K562 (cell line): ENCODE measurements around the gene TMEM81. TPM values are rescaled to one million over a fixed set of nuclear protein-coding genes. Genes with fewer than 3 reads are reported as not detected.

ENCODE experiments used
- ATAC-seq: fragments of 200-7000 bp; cut with Tn5 transposase; 3 replicates; pipeline ENCODE4 v1.9.1; 2020; ENCODE audit warnings: moderate library complexity
- BruUV-seq: library from RNA; stranded (reverse); fragments of 400-500 nt; replicated peaks from 2 replicates; lab custom pipeline; 2021; lab: Mats Ljungman, UMichigan
- CTCF ChIA-PET: fragments of 300-600 bp; formaldehyde crosslinking; extraction: SDS; loops from one replicate; lab custom pipeline; 2021; ENCODE audit warnings: low intra/inter-chr PET ratio; lab: Yijun Ruan, JAX
- POLR2A ChIA-PET: fragments of 300-600, 350-650 bp; sonication (Branson Sonifier 250); formaldehyde crosslinking; extraction: SDS; loops from one replicate; lab custom pipeline; 2021; ENCODE audit warnings: antibody characterized with exemption, inconsistent platforms; lab: Yijun Ruan, JAX
- DNase-seq, 4 experiments: peaks; one replicate each; pipeline versions ENCODE4 v3.0.0 to v3.0.0-alpha.2; 2011 to 2018; ENCODE audit warnings: low spot score in 3 of 4, mixed read lengths in 3 of 4; ENCODE audit errors: extremely low read depth in 1 of 4
- FAIRE-seq: peaks from 2 replicates; lab custom pipeline; 2011; peaks lifted over from hg19 to GRCh38; lab: Jason Lieb, UNC
- H2AFZ ChIP-seq: 2 replicates; pipeline ENCODE4 v1.6.0; 2011; ENCODE audit warnings: low read depth, low read length, control low read depth, inconsistent platforms
- H3K27ac ChIP-seq: fragments of 200-600 bp; 3 replicates; pipeline ENCODE4 v1.8.0; 2011; ENCODE audit warnings: low read depth, mild to moderate bottlenecking, control low read depth, inconsistent platforms, low read length, moderate library complexity, mixed read lengths; ENCODE audit errors: extremely low read depth
- H3K27me3 ChIP-seq, 2 experiments: fragments of 300-600 bp in 1 of 2; 2 replicates in 1 of 2; 3 replicates in 1 of 2; pipeline versions ENCODE4 v1.6.0 to v1.8.0; 2011; ENCODE audit warnings: inconsistent platforms in 2 of 2, low read length in 2 of 2, mild to moderate bottlenecking in 1 of 2, mixed read lengths in 1 of 2, moderate library complexity in 1 of 2; ENCODE audit not compliant: control insufficient read depth in 2 of 2, insufficient read depth in 2 of 2
- H3K36me3 ChIP-seq: fragments of 300-600 bp; 3 replicates; pipeline ENCODE4 v1.8.0; 2011; ENCODE audit warnings: mild to moderate bottlenecking, low read length, inconsistent platforms; ENCODE audit not compliant: control insufficient read depth, insufficient read depth
- H3K4me1 ChIP-seq, 2 experiments: fragments of 200-600 bp in 1 of 2; replicated peaks in 1 of 2; 2 replicates in 1 of 2; 3 replicates in 1 of 2; pipeline versions ENCODE4 v1.5.1 to v1.8.0; 2011; ENCODE audit warnings: inconsistent platforms in 2 of 2, low read length in 2 of 2, mild to moderate bottlenecking in 1 of 2, mixed read lengths in 1 of 2, moderate library complexity in 1 of 2; ENCODE audit not compliant: control insufficient read depth in 2 of 2, insufficient read depth in 2 of 2
- H3K4me2 ChIP-seq: 2 replicates; pipeline ENCODE4 v1.6.1; 2011; ENCODE audit warnings: low read length, control low read depth, inconsistent platforms, mixed read lengths; ENCODE audit not compliant: insufficient read depth
- H3K4me3 ChIP-seq: fragments of 200-600 bp; sonication (generic), shearing (Covaris generic); 2 replicates; pipeline ENCODE4 v1.5.1; 2016; ENCODE audit warnings: control low read depth, inconsistent platforms
- H3K79me2 ChIP-seq: fragments of 200-600 bp; 3 replicates; pipeline ENCODE4 v1.8.0; 2011; ENCODE audit warnings: low read length, inconsistent platforms; ENCODE audit not compliant: control insufficient read depth, insufficient read depth
- H3K9ac ChIP-seq, 2 experiments: 2 replicates each; pipeline versions ENCODE4 v1.6.0 to v1.6.1; 2011; ENCODE audit warnings: low read depth in 2 of 2, low read length in 2 of 2, control low read depth in 1 of 2, inconsistent platforms in 1 of 2, mild to moderate bottlenecking in 1 of 2, mixed read lengths in 1 of 2; ENCODE audit not compliant: insufficient read depth in 1 of 2
- H3K9me1 ChIP-seq: one replicate; pipeline ENCODE4 v1.6.0; 2011; ENCODE audit warnings: inconsistent platforms, mild to moderate bottlenecking, low read length, moderate library complexity; ENCODE audit not compliant: control insufficient read depth, insufficient read depth
- H3K9me3 ChIP-seq: replicated peaks from 2 replicates; pipeline ENCODE4 v1.5.1; 2011; ENCODE audit warnings: low read depth, low read length, inconsistent platforms; ENCODE audit not compliant: control insufficient read depth, insufficient read depth
- H4K20me1 ChIP-seq: replicated peaks from 2 replicates; pipeline ENCODE4 v1.6.1; 2011; ENCODE audit warnings: low read length, inconsistent platforms, mixed read lengths; ENCODE audit not compliant: control insufficient read depth, insufficient read depth
- CBFB ChIP-seq: sonication (generic); formaldehyde crosslinking; IDR thresholded peaks from 2 replicates; pipeline ENCODE4 v1.4.0; 2020; ENCODE audit warnings: mild to moderate bottlenecking, missing genetic modification reagents
- CHCHD3 ChIP-seq: fragments of 250-450 bp; sonication (Bioruptor Pico); IDR thresholded peaks from 2 replicates; pipeline ENCODE4 v2.1.2; 2022; ENCODE audit warnings: mild to moderate bottlenecking
- COPS2 ChIP-seq: fragments of 450-650 bp; conservative IDR thresholded peaks from 2 replicates; pipeline ENCODE4 v1.6.1; 2016; ENCODE audit warnings: mild to moderate bottlenecking, moderate library complexity
- DNMT1 ChIP-seq: fragments of 450-650 bp; IDR thresholded peaks from 2 replicates; pipeline ENCODE4 v1.6.1; 2016; ENCODE audit warnings: antibody characterized with exemption, mild to moderate bottlenecking
- JUNB ChIP-seq: fragments of 450-650 bp; formaldehyde crosslinking; conservative IDR thresholded peaks from 2 replicates; pipeline ENCODE4 v1.4.0; 2020; ENCODE audit warnings: mild to moderate bottlenecking
- KAT8 ChIP-seq: fragments of 450-650 bp; IDR thresholded peaks from 2 replicates; pipeline ENCODE4 v1.6.1; 2016; ENCODE audit warnings: low read depth, mild to moderate bottlenecking
- MECOM ChIP-seq: fragments of 250-450 bp; sonication (Bioruptor Pico); IDR thresholded peaks from 2 replicates; pipeline ENCODE4 v1.8.0; 2022; ENCODE audit warnings: inconsistent platforms
- RUNX1 ChIP-seq: sonication (generic); IDR thresholded peaks from 2 replicates; pipeline ENCODE4 v1.6.1; 2016; ENCODE audit warnings: antibody characterized with exemption, low read depth
- SIX5 ChIP-seq, 2 experiments: IDR thresholded peaks; 2 replicates each; pipeline ENCODE4 v1.6.1; 2011; ENCODE audit warnings: low read length in 2 of 2, borderline replicate concordance in 1 of 2, low read depth in 1 of 2, mild to moderate bottlenecking in 1 of 2, moderate library complexity in 1 of 2; ENCODE audit not compliant: insufficient read depth in 1 of 2
- SREBF2 ChIP-seq: sonication (generic); formaldehyde crosslinking; IDR thresholded peaks from 2 replicates; pipeline ENCODE4 v1.4.0; 2020; ENCODE audit warnings: mild to moderate bottlenecking, missing genetic modification reagents
- TRIM24 ChIP-seq, 2 experiments: fragments of 450-650 bp; IDR thresholded peaks; 2 replicates each; pipeline ENCODE4 v1.6.1; 2016
- ZNF134 ChIP-seq: fragments of 250-450 bp; sonication (Bioruptor Pico); conservative IDR thresholded peaks from 2 replicates; pipeline ENCODE4 v1.4.0; 2020
- ZNF239 ChIP-seq: fragments of 250-450 bp; sonication (Bioruptor Pico); IDR thresholded peaks from 2 replicates; pipeline ENCODE4 v1.4.0; 2020; ENCODE audit warnings: mild to moderate bottlenecking
- ZNF76 ChIP-seq: fragments of 250-450 bp; sonication (Bioruptor Pico); IDR thresholded peaks from 2 replicates; pipeline ENCODE4 v1.4.0; 2020; ENCODE audit warnings: mild to moderate bottlenecking, moderate library complexity, borderline replicate concordance
- WGBS: fragments of 100-300 bp; shearing (Covaris generic); methylation state at CpG from one replicate; pipeline ENCODE4 v1.1.6; 2016; ENCODE audit warnings: low coverage, mixed read lengths; ENCODE audit not compliant: insufficient coverage; ENCODE audit errors: missing lambda C conversion rate; 5-methylcytosine and 5-hydroxymethylcytosine counted together
- in situ Hi-C: fragments of 300-500 bp; cut with MboI; formaldehyde crosslinking; loops from 4 replicates; pipeline ENCODE4 v1.15.0; 2018; ENCODE audit warnings: inconsistent platforms, mixed read lengths
- intact Hi-C: fragments of 100-400 bp; cut with micrococcal nuclease; formaldehyde crosslinking; loops from 2 replicates; pipeline ENCODE4 v1.14.2; 2022
- polyA plus RNA-seq, 8 experiments: library from polyadenylated mRNA; depleted of rRNA in 4 of 8; stranded (reverse) in 5 of 8; unstranded in 3 of 8; fragments of >200 nt; fragmentation: Nextera tagmentation in 2 of 8; fragmentation: Illumina TruSeq in 1 of 8; extraction: Ambion mirVana in 2 of 8; extraction: Trizol in 1 of 8; gene quantifications; 2 replicates each; pipeline versions ENCODE4 v1.2.1 to v1.2.3, GENCODE V29; 2011 to 2014; ENCODE audit warnings: inconsistent platforms in 1 of 8, missing spikeins in 1 of 8
- total RNA-seq, 7 experiments: library from RNA; depleted of rRNA in 6 of 7; stranded (reverse); fragments of >200 nt in 6 of 7; fragmentation: Illumina TruSeq in 2 of 7; extraction: Trizol in 2 of 7; gene quantifications; 2 replicates each; pipeline versions ENCODE4 v1.2.1 to v1.2.3, GENCODE V29; 2011 to 2021; ENCODE audit warnings: low replicate concordance in 1 of 7
- TF ChIP-seq, protein P1 (sequence below): fragments of 250-450 bp; sonication (Bioruptor Pico); IDR thresholded peaks from 2 replicates; pipeline ENCODE4 v1.5.0; 2022; ENCODE audit warnings: mild to moderate bottlenecking
- TF ChIP-seq, protein P2 (sequence below): sonication (generic); formaldehyde crosslinking; IDR thresholded peaks from 2 replicates; pipeline ENCODE4 v1.8.0; 2022; ENCODE audit warnings: mild to moderate bottlenecking, missing genetic modification reagents

The TMEM81 gene
- total and polyA plus RNA-seq, 9 of the 15 experiments (the other 6 are each of a cell fraction or from before 2014, with no cell fraction given), result 3.2 to 6.1 (median 4.4) TPM

DNA sequence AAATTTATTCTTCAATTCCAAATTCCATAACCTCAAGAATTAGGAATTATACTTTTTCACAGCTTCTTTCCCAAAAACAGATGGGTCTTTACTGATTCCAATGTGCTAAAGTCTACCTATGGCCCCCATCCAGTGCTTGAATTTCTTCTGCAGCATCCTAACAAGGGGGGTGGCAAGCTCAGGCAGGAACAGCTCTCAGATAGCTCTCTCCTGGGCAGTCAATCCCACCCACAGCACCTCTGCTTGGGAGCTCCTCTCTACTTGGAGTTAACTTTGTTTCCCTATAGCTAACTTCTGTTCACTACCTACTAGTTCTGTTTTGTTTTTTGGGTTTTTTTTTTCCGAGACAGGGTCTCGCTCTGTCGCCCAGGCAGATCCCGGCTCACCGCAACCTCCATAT, 25.5 kb upstream of the TMEM81 start (continued):
- no peak for TF ChIP-seq RUNX1
- no peak for TF ChIP-seq TRIM24 (IDR thresholded peaks at IDR 0.05)
- TF ChIP-seq SREBF2 (CRISPR knock-in tag), result no peak
- no peak for TF ChIP-seq MECOM
- TF ChIP-seq CBFB, result no peak
- no peak for TF ChIP-seq ZNF76 (CRISPR knock-in tag)
- no peak for TF ChIP-seq ZNF134 (CRISPR knock-in tag)
- TF ChIP-seq, protein P1, sequence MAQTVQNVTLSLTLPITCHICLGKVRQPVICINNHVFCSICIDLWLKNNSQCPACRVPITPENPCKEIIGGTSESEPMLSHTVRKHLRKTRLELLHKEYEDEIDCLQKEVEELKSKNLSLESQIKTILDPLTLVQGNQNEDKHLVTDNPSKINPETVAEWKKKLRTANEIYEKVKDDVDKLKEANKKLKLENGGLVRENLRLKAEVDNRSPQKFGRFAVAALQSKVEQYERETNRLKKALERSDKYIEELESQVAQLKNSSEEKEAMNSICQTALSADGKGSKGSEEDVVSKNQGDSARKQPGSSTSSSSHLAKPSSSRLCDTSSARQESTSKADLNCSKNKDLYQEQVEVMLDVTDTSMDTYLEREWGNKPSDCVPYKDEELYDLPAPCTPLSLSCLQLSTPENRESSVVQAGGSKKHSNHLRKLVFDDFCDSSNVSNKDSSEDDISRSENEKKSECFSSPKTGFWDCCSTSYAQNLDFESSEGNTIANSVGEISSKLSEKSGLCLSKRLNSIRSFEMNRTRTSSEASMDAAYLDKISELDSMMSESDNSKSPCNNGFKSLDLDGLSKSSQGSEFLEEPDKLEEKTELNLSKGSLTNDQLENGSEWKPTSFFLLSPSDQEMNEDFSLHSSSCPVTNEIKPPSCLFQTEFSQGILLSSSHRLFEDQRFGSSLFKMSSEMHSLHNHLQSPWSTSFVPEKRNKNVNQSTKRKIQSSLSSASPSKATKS (CRISPR knock-in tag), result no peak
- no peak for TF ChIP-seq KAT8
- TF ChIP-seq, all 486 proteins: peak for 0

DNA sequence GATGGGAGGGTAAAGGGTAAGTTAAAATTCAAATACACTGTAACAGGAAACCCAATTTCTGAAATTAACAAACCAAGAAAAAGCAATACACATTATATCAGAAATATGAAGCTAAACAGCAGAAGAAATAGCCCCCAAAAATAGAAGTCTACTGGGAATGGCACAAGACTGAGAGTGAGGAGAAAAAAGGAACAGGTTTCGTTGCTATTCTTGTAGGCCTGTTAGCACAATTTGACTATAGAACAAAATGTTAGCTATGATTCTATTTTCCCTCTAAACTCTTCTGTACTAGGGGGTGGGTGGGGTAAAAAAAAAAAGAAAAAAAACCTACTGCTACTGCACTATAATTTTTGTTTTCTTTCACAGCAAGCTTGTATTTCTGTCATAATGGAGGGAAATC, 25.0 kb upstream of the TMEM81 start:
- Histone ChIP-seq H3K4me3 (no peak overlapping the region), H3K4me1 (no peaks in the 10 kb centered on the region), H3K27ac (no peak overlapping the region), H3K9me3 (no peaks in the 10 kb centered on the region), H4K20me1 (no peaks in the 10 kb centered on the region), H3K79me2 (peaks cover 7% of the 10 kb centered on the region; the same call in 2 of the 3 replicates), H3K27me3 (no peaks in the 10 kb centered on the region), H2AFZ (no peak overlapping the region), H3K4me2 (no peak overlapping the region), H3K9ac (no peak overlapping the region), H3K9me1 (no peaks in the 10 kb centered on the region), H3K36me3 (peaks cover 84% of the 10 kb centered on the region)
- intact Hi-C loops, result no loop called here
- FAIRE-seq (no peak), DNase-seq (no peak), ATAC-seq (no peak)
- ChIA-PET POLR2A (interaction anchor here (0.7 to 4.4 kb wide), 6 partner anchors 9 to 149 kb away, joined by 3 to 55 read pairs (median 4); partner anchors contain the start of genes RBBP5 and TMEM81), CTCF (no interaction called here)
- WGBS, result 94% methylated on average over 1 of the region's 1 CpG
- no TSS peak for BruUV-seq
- in situ Hi-C loops, result no loop called here
- no peak for TF ChIP-seq DNMT1
- TF ChIP-seq CHCHD3 (CRISPR knock-in tag), result no peak
- TF ChIP-seq SIX5 (IDR thresholded peaks at IDR 0.05; ENCODE audit: borderline replicate concordance in 1 of 2, insufficient read depth in 1 of 2, low read depth in 1 of 2, low read length in 2 of 2), result no peak
- TF ChIP-seq JUNB (CRISPR knock-in tag), result no peak
- TF ChIP-seq COPS2, result no peak
- no peak for TF ChIP-seq ZNF239 (CRISPR knock-in tag)
- TF ChIP-seq, protein P2, sequence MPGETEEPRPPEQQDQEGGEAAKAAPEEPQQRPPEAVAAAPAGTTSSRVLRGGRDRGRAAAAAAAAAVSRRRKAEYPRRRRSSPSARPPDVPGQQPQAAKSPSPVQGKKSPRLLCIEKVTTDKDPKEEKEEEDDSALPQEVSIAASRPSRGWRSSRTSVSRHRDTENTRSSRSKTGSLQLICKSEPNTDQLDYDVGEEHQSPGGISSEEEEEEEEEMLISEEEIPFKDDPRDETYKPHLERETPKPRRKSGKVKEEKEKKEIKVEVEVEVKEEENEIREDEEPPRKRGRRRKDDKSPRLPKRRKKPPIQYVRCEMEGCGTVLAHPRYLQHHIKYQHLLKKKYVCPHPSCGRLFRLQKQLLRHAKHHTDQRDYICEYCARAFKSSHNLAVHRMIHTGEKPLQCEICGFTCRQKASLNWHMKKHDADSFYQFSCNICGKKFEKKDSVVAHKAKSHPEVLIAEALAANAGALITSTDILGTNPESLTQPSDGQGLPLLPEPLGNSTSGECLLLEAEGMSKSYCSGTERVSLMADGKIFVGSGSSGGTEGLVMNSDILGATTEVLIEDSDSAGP, result no peak
